Calu3 (cell line): ENCODE data around the gene PEX5L. TPM values are rescaled to one million over a fixed set of nuclear protein-coding genes. Genes with fewer than 3 reads are reported as not detected.

Source experiments
- BruUV-seq: library from RNA; stranded (reverse); fragments of 400-500 nt; replicated peaks from 2 replicates; lab custom pipeline; 2021; lab: Mats Ljungman, UMichigan
- CTCF ChIA-PET: fragments of 300-600 bp; sonication (Branson Sonifier 250); formaldehyde crosslinking; loops from one replicate; lab custom pipeline; 2022; ENCODE audit warnings: antibody characterized with exemption; lab: Charles Lee
- DNase-seq: peaks from one replicate; pipeline ENCODE4 v3.0.0; 2022
- H3K27ac Mint-ChIP-seq: one replicate; pipeline ENCODE4 v1.8.0; 2022; ENCODE audit warnings: mixed read lengths; ENCODE audit not compliant: unreplicated experiment
- H3K27me3 Mint-ChIP-seq: one replicate; pipeline ENCODE4 v1.8.0; 2022; ENCODE audit warnings: mixed read lengths; ENCODE audit not compliant: unreplicated experiment
- H3K36me3 Mint-ChIP-seq: one replicate; pipeline ENCODE4 v1.8.0; 2022; ENCODE audit warnings: mild to moderate bottlenecking, moderate library complexity, mixed read lengths; ENCODE audit not compliant: insufficient read depth, unreplicated experiment
- H3K4me1 Mint-ChIP-seq: one replicate; pipeline ENCODE4 v1.8.0; 2022; ENCODE audit warnings: mild to moderate bottlenecking, low read depth, mixed read lengths; ENCODE audit not compliant: unreplicated experiment
- H3K4me3 Mint-ChIP-seq: one replicate; pipeline ENCODE4 v1.8.0; 2022; ENCODE audit warnings: mild to moderate bottlenecking, low read depth, moderate library complexity, mixed read lengths; ENCODE audit not compliant: unreplicated experiment
- H3K9me3 Mint-ChIP-seq: one replicate; pipeline ENCODE4 v1.8.0; 2022; ENCODE audit warnings: low read depth, mixed read lengths; ENCODE audit not compliant: unreplicated experiment
- CTCF ChIP-seq: fragments of 200-600 bp; IDR thresholded peaks from one replicate; pipeline ENCODE4 v1.8.0; 2022; ENCODE audit warnings: antibody characterized with exemption; ENCODE audit not compliant: unreplicated experiment
- intact Hi-C: fragments of 100-400 bp; cut with micrococcal nuclease; formaldehyde crosslinking; loops from one replicate; pipeline ENCODE4 v1.10.0; 2022; ENCODE audit not compliant: unreplicated experiment
- total RNA-seq: library from RNA; stranded (reverse); gene quantifications from 2 replicates; pipeline ENCODE4 v1.2.3, GENCODE V29; 2022

PEX5L gene
- total RNA-seq, 1 experiment from 2014 or later: not detected

GRCh38 chr3:179812096-179812382, 224.7 kb downstream of the PEX5L start:
- Mint-ChIP-seq H3K27me3 (no peaks in the 10 kb centered on the region), H3K4me3 (no peak overlapping the region), H3K27ac (no peak overlapping the region), H3K4me1 (peaks cover 11% of the 10 kb centered on the region), H3K36me3 (no peaks in the 10 kb centered on the region), H3K9me3 (no peaks in the 10 kb centered on the region)
- no TSS peak for BruUV-seq
- intact Hi-C loops: loop anchor here (5.0 kb wide), 1 partner anchor 590 kb away; no protein-coding TSS in a partner anchor
- CTCF ChIA-PET: interaction anchor here (1.0 to 2.2 kb wide), 5 partner anchors 44 to 790 kb away, joined by 3 to 26 read pairs (median 8); partner anchors contain the start of gene TTC14
- DNase-seq: no peak
- TF ChIP-seq CTCF: no peak

- Mint-ChIP-seq H3K27ac (peak overlapping the region; percentile 30), H3K4me1 (peaks cover 11% of the 10 kb centered on the region), H3K27me3 (no peaks in the 10 kb centered on the region), H3K4me3 (no peak overlapping the region), H3K36me3 (no peaks in the 10 kb centered on the region), H3K9me3 (no peaks in the 10 kb centered on the region)
- DNase-seq: peak; percentile 77
- peak; percentile 85 for TF ChIP-seq CTCF
- BruUV-seq: no TSS peak
- CTCF ChIA-PET: interaction anchor here (0.6 to 2.2 kb wide), 9 partner anchors 10 to 867 kb away, joined by 3 to 26 read pairs (median 4); partner anchors contain the start of genes CCDC39 and TTC14
- intact Hi-C loops: loop anchor here (1.0 to 5.0 kb wide), 4 partner anchors 117 to 784 kb away; no protein-coding TSS in a partner anchor
These were observed 225.2 kb downstream of the PEX5L start for GRCh38 chr3:179811321-179812095.

GRCh38 chr3:179809639-179810038, 227.1 kb downstream of the PEX5L start:
- BruUV-seq: no TSS peak
- no peak for DNase-seq
- peaks cover 11% of the 10 kb centered on the region for H3K4me1 Mint-ChIP-seq
- H3K27ac Mint-ChIP-seq: no peak overlapping the region
- H3K4me3 Mint-ChIP-seq: no peak overlapping the region
- CTCF ChIA-PET: interaction anchor here (0.6 to 0.7 kb wide), 5 partner anchors 9 to 1815 kb away, joined by 3 to 15 read pairs (median 4); no protein-coding TSS in a partner anchor
- H3K27me3 Mint-ChIP-seq: no peaks in the 10 kb centered on the region
- no peaks in the 10 kb centered on the region for H3K9me3 Mint-ChIP-seq
- intact Hi-C loops: loop anchor here (2.0 to 5.0 kb wide), 2 partner anchors 119 to 593 kb away; no protein-coding TSS in a partner anchor
- TF ChIP-seq CTCF: no peak
- H3K36me3 Mint-ChIP-seq: no peaks in the 10 kb centered on the region

- H3K4me1 Mint-ChIP-seq: peaks cover 11% of the 10 kb centered on the region
- no peak for DNase-seq
- H3K4me3 Mint-ChIP-seq: no peak overlapping the region
- CTCF ChIA-PET: interaction anchor here (1.5 kb wide), 1 partner anchor 22 kb away, joined by 4 read pairs; no protein-coding TSS in a partner anchor
- H3K27me3 Mint-ChIP-seq: no peaks in the 10 kb centered on the region
- BruUV-seq: no TSS peak
- TF ChIP-seq CTCF: no peak
- H3K9me3 Mint-ChIP-seq: no peaks in the 10 kb centered on the region
- intact Hi-C loops: no loop called here
- no peaks in the 10 kb centered on the region for H3K36me3 Mint-ChIP-seq
- no peak overlapping the region for H3K27ac Mint-ChIP-seq
These were observed 229.1 kb downstream of the PEX5L start for GRCh38 chr3:179807588-179807987.
